GM21381 (cell line): ENCODE data around the gene KRTAP2-4.
"Not testable (repeated sequence)": the region's sequence is repeated elsewhere in the genome, so short reads cannot be mapped to it uniquely, and the experiment has no call there.

Source experiments
- ATAC-seq: cut with Tn5 transposase; IDR thresholded peaks from one replicate; pipeline ENCODE4 v1.9.1; 2021; ENCODE audit warnings: mild to moderate bottlenecking, moderate library complexity; ENCODE audit not compliant: unreplicated experiment

Gene KRTAP2-4

GRCh38 chr17:41065829-41066624, at the start of gene KRTAP2-4:
TSS of gene KRTAP2-4 (minus strand) at chr17:41065879. CDS start at chr17:41065845, 34 bp downstream.
- no peak for ATAC-seq

GRCh38 chr17:41111151-41111885, 45.6 kb upstream of the KRTAP2-4 start:
- ATAC-seq = no peak

GRCh38 chr17:41108728-41109386, 43.2 kb upstream of the KRTAP2-4 start:
- ATAC-seq = not testable (repeated sequence)

- no peak for ATAC-seq
Measured at GRCh38 chr17:41107941-41108450, 42.3 kb upstream of the KRTAP2-4 start.

- ATAC-seq = not testable (repeated sequence)
Measured at GRCh38 chr17:41105347-41105746, 39.7 kb upstream of the KRTAP2-4 start, which contains the start of gene KRTAP4-9. TSS of gene KRTAP4-9 (plus strand) at chr17:41105389. CDS start at chr17:41105389, 0 bp downstream.

- ATAC-seq = not testable (repeated sequence)
Measured at GRCh38 chr17:41104386-41105038, 38.8 kb upstream of the KRTAP2-4 start.

- ATAC-seq = no peak
Measured at GRCh38 chr17:41103896-41104295, 38.2 kb upstream of the KRTAP2-4 start.

- ATAC-seq = no peak
Measured at GRCh38 chr17:41101586-41102259, 36.0 kb upstream of the KRTAP2-4 start, which contains the start of gene KRTAP4-16. TSS of gene KRTAP4-16 (minus strand) at chr17:41102209. CDS start at chr17:41102209, 0 bp downstream.

GRCh38 chr17:41099682-41100480, 34.2 kb upstream of the KRTAP2-4 start:
- not testable (repeated sequence) for ATAC-seq

- no peak for ATAC-seq
Measured at GRCh38 chr17:41098481-41098880, 32.8 kb upstream of the KRTAP2-4 start.

- ATAC-seq = no peak
Measured at GRCh38 chr17:41098042-41098441, 32.4 kb upstream of the KRTAP2-4 start, which contains the start of gene KRTAP4-8. TSS of gene KRTAP4-8 (minus strand) at chr17:41098142. CDS start at chr17:41098084, 58 bp downstream.

- no peak for ATAC-seq
Measured at GRCh38 chr17:41096055-41096454, 30.4 kb upstream of the KRTAP2-4 start.

- not testable (repeated sequence) for ATAC-seq
Measured at GRCh38 chr17:41088760-41089352, 23.2 kb upstream of the KRTAP2-4 start.

GRCh38 chr17:41084100-41084856, 18.6 kb upstream of the KRTAP2-4 start, which contains the start of gene KRTAP4-7:
TSS of gene KRTAP4-7 (plus strand) at chr17:41084150. CDS start at chr17:41084207, 57 bp downstream.
- ATAC-seq = not testable (repeated sequence)

- not testable (repeated sequence) for ATAC-seq
Measured at GRCh38 chr17:41083427-41083826, 17.7 kb upstream of the KRTAP2-4 start.

- no peak for ATAC-seq
Measured at GRCh38 chr17:41082626-41083025, 16.9 kb upstream of the KRTAP2-4 start.

- ATAC-seq = no peak
Measured at GRCh38 chr17:41076788-41077187, 11.1 kb upstream of the KRTAP2-4 start.

- ATAC-seq = no peak
Measured at GRCh38 chr17:41073676-41074075, 8.0 kb upstream of the KRTAP2-4 start.
